ENCODE measurements around the gene TARDBP. TPM values are rescaled to one million over a fixed set of nuclear protein-coding genes. Genes with fewer than 3 reads are reported as not detected.

TARDBP gene
- total RNA-seq, 1 experiment from 2014 or later, result 155 TPM

- TF ChIP-seq RAD21 (IDR thresholded peaks at IDR 0.05; ENCODE audit: low read depth), result no peak
- no peak for TF ChIP-seq CEBPB (IDR thresholded peaks at IDR 0.05; ENCODE audit: low read depth)
- no peak for TF ChIP-seq FOSL1 (IDR thresholded peaks at IDR 0.05; ENCODE audit: low read depth)
- no peak for TF ChIP-seq POLR2A (IDR thresholded peaks at IDR 0.05; ENCODE audit: borderline replicate concordance, extremely low read depth, insufficient read depth, insufficient read length)
- no peak for TF ChIP-seq REST (IDR thresholded peaks at IDR 0.05; ENCODE audit: low read depth)
- TF ChIP-seq POLR2AphosphoS5 (IDR thresholded peaks at IDR 0.05; ENCODE audit: low read depth, low read length), result no peak
- TF ChIP-seq ZFX (IDR thresholded peaks at IDR 0.05), result no peak
- TF ChIP-seq ELF1 (IDR thresholded peaks at IDR 0.05; ENCODE audit: borderline replicate concordance, low read depth), result no peak
- no peak for TF ChIP-seq ZNF274 (IDR thresholded peaks at IDR 0.05; ENCODE audit: low read depth, low read length)
- TF ChIP-seq ATF3 (IDR thresholded peaks at IDR 0.05), result no peak
- TF ChIP-seq EGR1 (IDR thresholded peaks at IDR 0.05; ENCODE audit: low read depth), result no peak
- no peak for TF ChIP-seq SIN3A (IDR thresholded peaks at IDR 0.05; ENCODE audit: low read depth)
- TF ChIP-seq JUND (IDR thresholded peaks at IDR 0.05), result no peak
- TF ChIP-seq SP1 (IDR thresholded peaks at IDR 0.05; ENCODE audit: low read depth), result no peak
- TF ChIP-seq, protein P1, sequence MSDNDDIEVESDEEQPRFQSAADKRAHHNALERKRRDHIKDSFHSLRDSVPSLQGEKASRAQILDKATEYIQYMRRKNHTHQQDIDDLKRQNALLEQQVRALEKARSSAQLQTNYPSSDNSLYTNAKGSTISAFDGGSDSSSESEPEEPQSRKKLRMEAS (IDR thresholded peaks at IDR 0.05), result no peak
- H3K9me2 ChIP-seq (ENCODE audit: insufficient read depth), result no peaks in the 10 kb centered on the region
- no peaks in the 10 kb centered on the region for H3K36me3 ChIP-seq (ENCODE audit: control insufficient read depth in 1 of 2, insufficient read depth in 2 of 2, low read length in 2 of 2)
- no peak for DNase-seq (ENCODE audit: low read depth, low spot score)
- no peaks in the 10 kb centered on the region for H3K27me3 ChIP-seq (ENCODE audit: insufficient read depth, low read length)
- no TSS peak for BruUV-seq (replicated peaks)
- no peak for ATAC-seq
- no peak overlapping the region for H2AFZ ChIP-seq (ENCODE audit: low read depth, low read length, poor library complexity, severe bottlenecking)
- peaks cover 2 to 12% of the 10 kb centered on the region in 2 experiments; a peak in 2 of 4 replicates for H3K4me1 ChIP-seq (ENCODE audit: control insufficient read depth in 1 of 2, insufficient read depth in 2 of 2, low read length in 2 of 2)
- H3K4me2 ChIP-seq (ENCODE audit: low read length), result no peak overlapping the region
- RAD21 ChIA-PET (ENCODE audit: low non-redundant PET in 1 of 2, low total read pairs in 2 of 2, uncharacterized antibody in 2 of 2, unreplicated experiment in 2 of 2), result no interaction called here
- no peak overlapping the region for H3K4me3 ChIP-seq (replicated peaks in 1 of 2; ENCODE audit: low read depth in 1 of 2, low read length in 2 of 2)
- H3K9ac ChIP-seq (ENCODE audit: low read length), result no peak overlapping the region
- H4K20me1 ChIP-seq (ENCODE audit: insufficient read depth), result no peaks in the 10 kb centered on the region
- POLR2A ChIA-PET, result no interaction called here
- CTCF ChIA-PET, result no interaction called here
- H3K27ac ChIP-seq (ENCODE audit: low read depth, low read length), result no peak overlapping the region
- H3K79me2 ChIP-seq (ENCODE audit: insufficient read depth, low read length), result no peaks in the 10 kb centered on the region
- no peaks in the 10 kb centered on the region for H3K9me3 ChIP-seq (ENCODE audit: control insufficient read depth in 1 of 2, insufficient read depth in 1 of 2, low read depth in 1 of 2, low read length in 2 of 2)
- intact Hi-C loops (cut with micrococcal nuclease), result no loop called here
Measured at GRCh38 chr1:10973956-10974881, 38.2 kb upstream of the TARDBP start.

Measured in HCT116 (cell line).